Forelimb muscle (tissue), 1 donor: ENCODE results near the gene EXD3. TPM values are rescaled to one million over a fixed set of nuclear protein-coding genes. Genes with fewer than 3 reads are reported as not detected.
"Not testable (repeated sequence)": the region's sequence is repeated elsewhere in the genome, so short reads cannot be mapped to it uniquely, and the experiment has no call there.

ENCODE experiments used
- DNase-seq: peaks from one replicate; pipeline ENCODE4 v3.0.0-alpha.2; 2013; ENCODE audit warnings: low read depth
- polyA plus RNA-seq: library from polyadenylated mRNA; unstranded; fragments of 120-200 nt; gene quantifications from one replicate; pipeline ENCODE4 v1.2.1, GENCODE V29; 2013; ENCODE audit not compliant: insufficient read length

Gene EXD3
- polyA plus RNA-seq, 1 donor, result 13.0 TPM

GRCh38 chr9:137393176-137394150, 29.5 kb downstream of the EXD3 start:
- no peak for DNase-seq

GRCh38 chr9:137392232-137393007, 30.5 kb downstream of the EXD3 start:
- no peak for DNase-seq

DNA sequence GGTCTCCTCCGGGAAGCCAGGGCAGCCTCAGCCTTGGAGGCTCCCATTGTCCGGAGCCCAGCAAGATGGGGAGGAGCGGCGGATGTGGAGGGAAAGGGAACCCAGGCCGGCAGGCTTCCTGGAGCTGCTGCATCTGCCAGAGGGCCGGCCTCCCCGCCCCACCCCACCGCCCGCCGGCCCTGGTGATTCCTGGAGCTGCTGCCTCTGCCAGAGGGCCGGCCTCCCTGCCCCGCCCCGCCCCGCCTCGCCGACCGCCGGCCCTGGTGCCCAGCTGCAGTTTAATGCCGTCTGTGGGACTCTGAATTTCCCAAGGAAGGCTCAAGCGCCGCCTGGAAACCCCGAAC, 31.6 kb downstream of the EXD3 start:
- no peak for DNase-seq

- DNase-seq, result no peak
Measured at GRCh38 chr9:137390553-137391410, 32.2 kb downstream of the EXD3 start.

DNA sequence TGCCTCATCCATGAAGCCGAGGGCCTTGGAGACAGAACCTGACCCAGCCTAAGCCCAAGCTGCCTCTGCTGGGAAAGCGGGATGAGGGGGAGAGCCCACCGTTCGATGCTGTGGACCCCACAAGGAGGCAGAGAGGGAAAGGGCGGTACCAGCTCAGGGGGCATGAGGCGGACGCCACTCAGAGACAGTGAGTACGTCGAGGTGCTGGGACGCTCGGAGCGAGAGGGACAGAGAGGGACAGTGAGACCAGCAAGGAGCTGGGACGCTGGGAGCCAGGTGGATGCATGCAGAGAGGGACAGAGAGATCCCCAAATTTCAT, 33.6 kb downstream of the EXD3 start:
- DNase-seq, result no peak

- no peak for DNase-seq
Measured at GRCh38 chr9:137388589-137389427, 34.2 kb downstream of the EXD3 start.

DNA sequence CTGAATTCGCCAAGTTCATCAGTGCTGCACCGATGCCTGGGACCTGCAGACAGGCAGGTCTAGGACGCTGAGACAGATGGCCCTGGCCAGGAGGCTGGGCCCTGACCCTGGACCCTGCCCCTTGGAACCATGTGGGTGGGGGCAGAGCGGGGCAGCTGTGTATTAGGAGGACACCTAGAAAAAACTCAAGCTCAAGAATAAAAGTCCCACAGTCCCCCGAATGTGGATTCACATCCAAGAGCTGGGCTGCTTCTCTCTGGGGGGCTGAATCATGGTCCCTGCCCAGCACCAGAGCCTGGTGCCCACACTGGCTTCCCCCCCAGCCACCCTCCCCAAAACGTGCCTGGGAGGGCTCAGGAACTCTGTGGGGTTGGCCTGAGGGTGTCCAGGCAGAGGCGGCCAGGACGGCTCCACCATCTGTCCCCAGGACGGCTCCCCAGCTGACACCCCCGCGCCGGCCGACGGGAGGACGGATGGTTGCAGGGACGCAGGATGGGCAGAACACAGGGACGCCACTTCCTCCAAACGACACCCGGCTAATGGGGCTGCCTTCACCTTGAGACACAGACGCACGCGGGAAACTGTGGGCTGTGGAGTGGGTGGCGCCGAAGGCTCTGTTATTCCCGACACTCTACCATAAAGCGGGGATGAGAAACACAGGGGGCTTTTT, 34.9 kb downstream of the EXD3 start:
- DNase-seq, result no peak

DNA sequence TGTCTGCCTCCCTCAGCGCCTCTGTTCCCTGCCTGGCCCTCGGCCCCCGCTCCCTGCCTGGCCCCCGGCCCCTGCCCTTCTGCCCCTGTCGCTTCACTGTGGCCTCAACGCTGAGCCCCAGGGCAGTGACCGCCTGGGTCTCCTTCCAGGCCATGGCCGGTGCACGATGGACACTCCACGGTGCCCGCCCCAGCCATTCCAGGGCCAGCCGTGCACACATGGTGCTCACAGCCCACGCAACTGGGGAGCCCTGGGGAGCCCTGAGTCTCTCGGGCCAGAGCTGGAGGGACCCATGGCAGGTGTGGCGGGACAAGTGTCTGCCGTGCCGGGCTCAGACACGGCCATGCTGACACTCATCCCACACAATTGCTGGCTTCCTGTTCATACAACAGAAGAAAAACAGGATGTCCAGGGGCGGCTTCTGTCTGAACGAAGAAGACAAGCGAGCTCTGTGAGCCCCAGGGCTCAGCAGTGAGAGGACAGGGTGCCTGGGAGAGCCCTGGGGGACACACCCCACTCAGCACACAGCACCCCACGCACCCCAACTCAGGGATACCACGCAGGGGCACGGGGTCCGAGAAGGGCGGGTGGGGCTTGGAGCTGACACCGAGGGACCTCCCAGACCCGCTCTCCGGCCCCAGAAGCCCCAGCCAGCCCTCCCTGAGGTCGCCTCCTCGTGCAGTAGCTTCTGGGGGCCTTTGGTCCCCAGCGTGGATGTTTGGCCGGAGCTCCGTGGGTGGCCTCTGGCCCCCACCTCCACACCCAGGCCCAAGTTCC, 35.7 kb downstream of the EXD3 start:
- no peak for DNase-seq

DNA sequence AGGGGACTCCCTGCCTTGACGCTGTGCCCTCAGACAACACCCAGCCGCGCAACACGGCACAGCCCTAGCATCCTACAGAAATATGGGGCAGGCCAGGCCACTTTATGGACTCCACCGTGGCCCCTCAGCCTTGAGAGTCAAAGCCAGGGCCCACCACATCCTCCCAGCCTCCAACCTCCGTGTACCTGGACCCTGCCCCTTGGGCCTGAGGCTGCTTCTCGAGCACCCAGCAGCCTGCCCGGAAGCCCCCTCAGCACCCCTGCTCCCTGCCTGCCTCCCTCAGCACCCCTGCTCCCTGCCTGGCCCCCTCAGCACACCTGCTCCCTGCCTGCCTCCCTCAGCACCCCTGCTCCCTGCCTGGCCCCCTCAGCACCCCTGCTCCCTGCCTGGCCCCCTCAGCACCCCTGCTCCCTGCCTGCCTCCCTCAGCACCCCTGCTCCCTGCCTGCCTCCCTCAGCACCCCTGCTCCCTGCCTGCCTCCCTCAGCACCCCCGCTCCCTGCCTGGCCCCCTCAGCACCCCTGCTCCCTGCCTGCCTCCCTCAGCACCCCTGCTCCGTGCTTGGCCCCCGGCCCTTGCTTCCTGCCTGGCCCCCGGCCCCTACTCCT, 36.4 kb downstream of the EXD3 start:
- not testable (repeated sequence) for DNase-seq

- DNase-seq, result no peak
Measured at GRCh38 chr9:137385061-137385655, 37.8 kb downstream of the EXD3 start.

DNA sequence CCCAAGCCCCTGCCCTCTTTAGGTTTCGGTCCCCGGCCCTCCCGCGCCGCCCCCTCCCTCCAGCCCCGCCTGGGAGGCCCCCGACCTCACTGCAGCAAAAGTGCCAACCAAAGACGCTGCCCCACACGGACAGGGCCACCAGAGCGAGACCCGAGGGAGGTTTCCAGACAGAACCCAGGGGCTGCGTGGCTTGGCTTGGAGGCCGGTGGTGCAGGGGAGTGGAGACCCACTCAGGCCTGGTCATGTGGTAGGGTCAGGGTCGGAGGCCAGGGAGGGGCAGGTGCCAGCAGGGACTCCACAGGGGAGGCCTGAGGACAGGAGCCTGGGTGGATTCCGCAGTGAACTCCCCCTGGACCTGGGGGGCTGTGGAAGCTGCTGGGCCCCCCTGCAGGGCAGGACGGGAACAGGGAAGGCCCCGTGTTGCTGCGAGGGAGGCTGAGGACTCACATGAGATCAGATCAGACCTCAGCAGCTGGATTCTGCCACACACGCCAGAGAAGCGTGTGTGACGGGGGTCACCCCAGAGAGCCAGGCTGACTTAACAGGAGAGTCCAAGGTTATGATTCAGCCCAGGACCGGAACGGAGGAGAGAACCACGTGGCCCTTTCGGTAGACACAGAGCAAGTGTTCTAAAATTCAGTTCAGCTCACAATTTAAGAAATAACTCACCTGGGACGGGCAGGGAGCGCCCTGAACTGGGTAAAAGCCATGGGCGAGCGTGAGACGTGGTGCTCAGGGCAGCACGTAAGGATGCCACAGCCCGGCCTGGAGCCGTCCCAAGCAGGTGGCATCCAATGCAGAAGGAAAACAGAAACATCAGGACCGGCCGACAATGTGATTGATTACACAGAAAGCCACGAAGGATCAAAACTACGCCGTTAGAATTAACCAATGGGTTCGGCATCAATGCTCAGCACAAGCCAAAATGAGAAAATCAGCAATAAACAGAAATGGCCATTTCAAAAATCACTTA, 38.9 kb downstream of the EXD3 start:
- DNase-seq, result no peak

- no peak for DNase-seq
Measured at GRCh38 chr9:137383081-137383783, 39.7 kb downstream of the EXD3 start.

- no peak for DNase-seq
Measured at GRCh38 chr9:137382444-137383080, 40.4 kb downstream of the EXD3 start.

DNA sequence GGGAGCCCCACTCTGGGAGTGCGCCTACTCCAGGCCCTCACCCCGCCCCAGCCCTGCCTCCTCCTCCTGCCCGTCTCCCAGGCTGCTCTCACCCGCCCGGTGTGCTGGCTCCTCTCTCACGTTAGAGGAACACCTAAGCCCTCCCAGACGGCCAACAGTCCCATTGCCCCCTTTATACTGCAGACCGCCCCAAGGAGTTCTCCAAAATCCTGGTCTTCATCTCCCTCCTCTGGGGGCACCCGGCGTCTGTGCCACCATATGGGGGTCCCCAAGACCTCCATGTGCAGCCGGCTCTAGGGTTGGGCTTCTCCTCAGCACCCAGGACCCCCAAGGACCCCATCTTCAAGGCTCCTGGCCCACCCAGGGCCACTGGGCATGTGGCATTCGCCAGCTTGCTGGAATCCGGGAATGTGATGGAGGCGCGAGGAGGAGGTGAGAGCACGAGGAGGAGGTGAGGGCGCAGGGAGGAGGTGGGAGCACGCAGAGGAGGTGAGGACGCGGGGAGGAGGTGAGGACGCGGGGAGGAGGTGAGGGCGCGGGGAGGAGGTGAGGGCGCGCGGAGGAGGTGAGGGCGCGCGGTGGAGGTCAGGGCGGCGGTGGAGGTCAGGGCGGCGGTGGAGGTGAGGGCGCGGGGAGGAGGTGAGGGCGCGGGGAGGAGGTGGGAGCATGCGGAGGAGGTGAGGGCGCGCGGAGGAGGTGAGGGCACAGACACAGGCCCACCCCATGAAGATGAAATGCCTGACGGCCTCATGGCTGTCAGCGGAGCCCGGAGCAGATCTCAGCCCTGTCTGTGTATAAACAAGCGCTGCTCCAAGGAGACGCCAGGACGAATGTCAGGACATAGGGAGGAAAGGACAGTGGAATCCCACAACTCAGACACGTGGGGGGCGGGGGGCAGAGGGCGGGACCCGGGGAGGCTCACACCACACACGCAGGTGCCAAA, 41.2 kb downstream of the EXD3 start:
- no peak for DNase-seq

DNA sequence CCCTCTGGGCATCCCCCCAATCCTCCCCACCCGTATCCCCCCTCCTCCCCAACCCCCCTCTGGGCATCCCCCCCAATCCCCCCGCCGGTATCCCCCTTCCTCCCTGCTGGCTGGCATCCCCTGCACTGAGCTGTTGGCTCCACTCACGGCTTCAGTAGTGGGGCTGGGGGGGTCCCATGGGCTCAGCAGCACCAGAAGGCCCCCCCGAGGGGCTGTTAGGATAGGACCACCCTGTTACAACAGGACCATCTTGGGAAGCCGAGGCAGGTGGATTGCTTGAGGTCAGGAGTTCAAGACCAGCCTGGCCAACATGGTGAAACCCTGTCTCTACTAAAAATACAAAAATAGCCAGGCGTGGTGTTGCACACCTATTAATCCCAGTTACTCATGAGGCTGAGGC, 42.4 kb downstream of the EXD3 start:
- no peak for DNase-seq
